ENCODE measurements around the gene GAPDHS.

GRCh38 chr19:35543280-35544109, 10.2 kb downstream of the GAPDHS start:
- TF ChIP-seq CTCF (IDR thresholded peaks at IDR 0.05; ENCODE audit: low read depth, low read length) (no peak), EZH2phosphoT487 (IDR thresholded peaks at IDR 0.05; ENCODE audit: low read depth) (no peak)
